GM12873 (cell line): Measurements from ENCODE around the gene IRAK1.

Experiments used
- TF ChIP-seq, protein P1 (sequence below): IDR thresholded peaks from 2 replicates; pipeline ENCODE4 v1.5.1; 2012; ENCODE audit warnings: low read depth, mild to moderate bottlenecking, moderate library complexity, low read length, control low read depth; ENCODE audit not compliant: insufficient read depth; ENCODE audit errors: missing control alignments

IRAK1 gene

GRCh38 chrX:153981231-153981630 lies 38.5 kb downstream of the IRAK1 start:
- TF ChIP-seq, protein P1, sequence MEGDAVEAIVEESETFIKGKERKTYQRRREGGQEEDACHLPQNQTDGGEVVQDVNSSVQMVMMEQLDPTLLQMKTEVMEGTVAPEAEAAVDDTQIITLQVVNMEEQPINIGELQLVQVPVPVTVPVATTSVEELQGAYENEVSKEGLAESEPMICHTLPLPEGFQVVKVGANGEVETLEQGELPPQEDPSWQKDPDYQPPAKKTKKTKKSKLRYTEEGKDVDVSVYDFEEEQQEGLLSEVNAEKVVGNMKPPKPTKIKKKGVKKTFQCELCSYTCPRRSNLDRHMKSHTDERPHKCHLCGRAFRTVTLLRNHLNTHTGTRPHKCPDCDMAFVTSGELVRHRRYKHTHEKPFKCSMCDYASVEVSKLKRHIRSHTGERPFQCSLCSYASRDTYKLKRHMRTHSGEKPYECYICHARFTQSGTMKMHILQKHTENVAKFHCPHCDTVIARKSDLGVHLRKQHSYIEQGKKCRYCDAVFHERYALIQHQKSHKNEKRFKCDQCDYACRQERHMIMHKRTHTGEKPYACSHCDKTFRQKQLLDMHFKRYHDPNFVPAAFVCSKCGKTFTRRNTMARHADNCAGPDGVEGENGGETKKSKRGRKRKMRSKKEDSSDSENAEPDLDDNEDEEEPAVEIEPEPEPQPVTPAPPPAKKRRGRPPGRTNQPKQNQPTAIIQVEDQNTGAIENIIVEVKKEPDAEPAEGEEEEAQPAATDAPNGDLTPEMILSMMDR = no peak

DNA sequence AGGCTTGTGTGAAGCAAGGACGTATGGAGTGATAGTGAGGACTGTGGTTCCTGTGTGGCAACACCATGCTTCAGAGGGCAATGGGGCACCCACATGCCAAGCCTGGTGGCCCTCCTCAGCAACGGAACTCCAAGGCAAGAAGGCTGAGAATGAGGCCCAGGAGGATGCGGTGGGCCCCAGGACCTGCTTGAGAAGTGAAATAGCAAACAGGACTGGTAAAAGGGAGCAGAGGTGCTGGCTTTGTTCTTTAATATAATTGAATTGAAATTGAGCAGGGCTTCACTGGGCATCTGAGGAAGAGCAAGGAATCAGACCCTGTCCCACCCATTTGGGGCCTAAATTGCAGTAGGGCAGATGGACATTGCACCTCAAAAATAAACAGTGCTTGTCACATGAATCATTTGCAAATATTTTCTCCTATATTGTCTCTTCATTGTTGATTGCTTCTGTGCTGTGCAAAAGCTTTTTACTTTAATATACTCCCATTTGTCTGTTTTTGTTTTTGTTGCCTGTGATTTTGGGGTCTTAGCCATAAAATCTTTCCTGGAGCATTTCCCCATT lies 44.9 kb downstream of the IRAK1 start:
- TF ChIP-seq, protein P1 = no peak

- TF ChIP-seq, protein P1 = no peak
These were observed 45.5 kb downstream of the IRAK1 start for GRCh38 chrX:153974003-153974725.

- TF ChIP-seq, protein P1 = no peak
These were observed 46.3 kb downstream of the IRAK1 start for GRCh38 chrX:153973127-153974002.

GRCh38 chrX:153972368-153973126 lies 47.2 kb downstream of the IRAK1 start, which contains the start of gene TMEM187:
TSS of gene TMEM187 (plus strand) at chrX:153972754. CDS start at chrX:153982063, 9,309 bp downstream.
- TF ChIP-seq, protein P1 = no peak

DNA sequence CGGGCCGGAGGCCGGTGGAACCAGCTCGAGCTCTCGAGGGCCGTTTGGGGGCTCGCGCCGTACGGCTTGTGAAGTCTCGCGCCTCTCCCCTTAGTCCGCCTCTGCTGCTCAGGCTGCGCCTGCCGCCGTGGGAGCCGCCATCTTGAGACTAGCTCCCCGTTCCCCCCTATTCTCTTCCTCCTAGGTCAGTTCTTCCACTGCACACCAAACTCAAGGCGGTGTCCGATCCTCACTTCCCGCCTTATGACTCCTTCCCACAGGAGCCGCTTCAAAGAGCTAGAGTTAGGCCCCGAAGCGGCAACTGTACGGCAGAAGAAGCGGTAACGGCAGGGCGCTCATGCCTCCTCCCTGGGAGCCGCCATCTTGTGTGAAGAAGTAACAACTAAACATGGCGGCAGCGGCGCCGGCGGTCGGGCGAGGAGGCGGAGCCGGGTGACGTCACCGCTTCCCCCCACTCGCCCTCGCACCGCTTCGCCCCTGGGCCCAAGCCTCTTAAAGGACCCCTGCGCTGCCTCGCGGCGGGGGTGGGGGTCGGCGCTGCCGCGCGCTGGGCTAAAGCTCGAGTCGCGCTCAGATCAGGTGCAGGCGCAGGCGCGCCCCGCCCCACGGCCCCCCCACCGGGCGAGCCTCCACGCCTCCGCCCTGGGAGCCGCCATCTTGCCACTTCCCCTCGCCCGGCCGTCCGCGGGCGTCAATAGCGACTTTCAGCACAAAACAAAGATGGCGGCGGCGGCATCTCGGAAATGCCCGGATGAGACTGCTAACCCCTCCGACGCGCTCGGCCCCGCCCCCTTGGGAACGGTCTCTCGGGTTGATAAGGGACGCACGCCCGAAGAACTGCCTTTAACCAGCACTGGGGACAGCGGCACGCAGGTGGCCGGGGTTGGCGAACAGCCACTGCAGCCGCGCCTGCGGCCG lies 48.0 kb downstream of the IRAK1 start, which contains the start of gene HCFC1:
TSS of gene HCFC1 (minus strand) at position 369 of the 918 bp plus-strand sequence. CDS start 978 bp downstream, outside the sequence.
- TF ChIP-seq, protein P1 = no peak
